Measurements from ENCODE around the gene LDB2.

GRCh38 chr4:16788868-16789267 lies 109.6 kb downstream of the LDB2 start:
- TF ChIP-seq, protein P1, sequence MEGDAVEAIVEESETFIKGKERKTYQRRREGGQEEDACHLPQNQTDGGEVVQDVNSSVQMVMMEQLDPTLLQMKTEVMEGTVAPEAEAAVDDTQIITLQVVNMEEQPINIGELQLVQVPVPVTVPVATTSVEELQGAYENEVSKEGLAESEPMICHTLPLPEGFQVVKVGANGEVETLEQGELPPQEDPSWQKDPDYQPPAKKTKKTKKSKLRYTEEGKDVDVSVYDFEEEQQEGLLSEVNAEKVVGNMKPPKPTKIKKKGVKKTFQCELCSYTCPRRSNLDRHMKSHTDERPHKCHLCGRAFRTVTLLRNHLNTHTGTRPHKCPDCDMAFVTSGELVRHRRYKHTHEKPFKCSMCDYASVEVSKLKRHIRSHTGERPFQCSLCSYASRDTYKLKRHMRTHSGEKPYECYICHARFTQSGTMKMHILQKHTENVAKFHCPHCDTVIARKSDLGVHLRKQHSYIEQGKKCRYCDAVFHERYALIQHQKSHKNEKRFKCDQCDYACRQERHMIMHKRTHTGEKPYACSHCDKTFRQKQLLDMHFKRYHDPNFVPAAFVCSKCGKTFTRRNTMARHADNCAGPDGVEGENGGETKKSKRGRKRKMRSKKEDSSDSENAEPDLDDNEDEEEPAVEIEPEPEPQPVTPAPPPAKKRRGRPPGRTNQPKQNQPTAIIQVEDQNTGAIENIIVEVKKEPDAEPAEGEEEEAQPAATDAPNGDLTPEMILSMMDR (IDR thresholded peaks at IDR 0.05) = no peak
- no peak for TF ChIP-seq EZH2 (IDR thresholded peaks at IDR 0.05; ENCODE audit: borderline replicate concordance, insufficient read depth, low read depth, low read length, poor library complexity, severe bottlenecking)
